A673 (cell line): ENCODE results near the gene LPCAT1.

Experiments used
- CTCF ChIP-seq: fragments of 300-800, 200-600 bp; sonication (generic); conservative IDR thresholded peaks from 2 replicates; pipeline ENCODE4 v1.5.1; 2017; ENCODE audit warnings: low read depth, mild to moderate bottlenecking, antibody characterized with exemption, low read length, moderate library complexity, mixed read lengths
- EZH2 ChIP-seq: fragments of 200-600 bp; sonication (generic); IDR thresholded peaks from 2 replicates; pipeline ENCODE4 v1.6.1; 2017; ENCODE audit warnings: borderline replicate concordance, low read depth, mild to moderate bottlenecking, mixed read lengths, antibody characterized with exemption, low read length; ENCODE audit not compliant: poor library complexity, severe bottlenecking

DNA sequence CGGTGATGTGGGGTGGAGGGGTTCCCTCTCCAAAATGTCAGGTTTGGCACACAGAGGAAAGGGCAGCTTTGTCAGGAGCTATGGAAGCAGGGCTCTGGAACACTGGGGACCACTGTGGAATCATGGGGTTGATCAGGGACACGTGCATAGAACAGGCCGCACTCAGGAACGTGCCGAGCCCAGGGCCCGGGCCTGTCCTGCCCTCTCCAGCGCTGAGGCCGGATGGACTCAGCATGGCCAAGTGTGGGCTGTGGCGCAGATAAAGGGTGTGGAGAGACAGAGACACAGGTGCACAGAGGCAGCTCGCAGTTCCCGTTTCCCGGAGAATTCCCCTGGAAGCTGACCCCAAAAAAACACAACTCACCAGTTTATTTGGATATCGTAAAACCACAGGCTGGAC lies 40.7 kb downstream of the LPCAT1 start:
- TF ChIP-seq CTCF (no peak), EZH2 (no peak)
